WTC11 (cell line): Measurements from ENCODE around the gene NFRKB. TPM values are rescaled to one million over a fixed set of nuclear protein-coding genes. Genes with fewer than 3 reads are reported as not detected.
A peak's percentile ranks its signal among the peaks of the same experiment; 100 is the strongest.

Experiments
- ATAC-seq: fragments of 200-7000 bp; cut with Tn5 transposase; 2 replicates; pipeline ENCODE4 v1.10.0; 2021; ENCODE audit warnings: mild to moderate bottlenecking, moderate library complexity
- CTCF ChIA-PET: fragments of 300-600 bp; sonication (Branson Sonifier 250); formaldehyde crosslinking; loops from one replicate; lab custom pipeline; 2021; ENCODE audit warnings: antibody characterized with exemption; lab: Charles Lee
- POLR2A ChIA-PET: fragments of 350-600 bp; sonication (Branson Sonifier 250); formaldehyde crosslinking; loops from one replicate; lab custom pipeline; 2021; ENCODE audit warnings: antibody characterized with exemption; lab: Charles Lee
- DNase-seq: peaks from one replicate; pipeline ENCODE4 v3.0.0; 2021; ENCODE audit warnings: low spot score
- H3K27ac Mint-ChIP-seq: 2 replicates; pipeline ENCODE4 v1.8.0; 2021; ENCODE audit warnings: mixed read lengths
- H3K27me3 Mint-ChIP-seq: 2 replicates; pipeline ENCODE4 v1.8.0; 2021; ENCODE audit warnings: low read depth, mild to moderate bottlenecking, moderate library complexity, mixed read lengths
- H3K36me3 Mint-ChIP-seq: 2 replicates; pipeline ENCODE4 v1.8.0; 2021; ENCODE audit warnings: mixed read lengths
- H3K4me1 Mint-ChIP-seq: 2 replicates; pipeline ENCODE4 v1.8.0; 2022; ENCODE audit warnings: mixed read lengths
- H3K4me3 Mint-ChIP-seq: 2 replicates; pipeline ENCODE4 v1.8.0; 2021; ENCODE audit warnings: mild to moderate bottlenecking, moderate library complexity, mixed read lengths
- H3K9me3 Mint-ChIP-seq: 2 replicates; pipeline ENCODE4 v1.8.0; 2021; ENCODE audit warnings: mixed read lengths
- CBFB ChIP-seq: sonication (generic); formaldehyde crosslinking; IDR thresholded peaks from 2 replicates; pipeline ENCODE4 v1.8.1; 2022; ENCODE audit warnings: mild to moderate bottlenecking, low read depth, missing genetic modification reagents
- FOXJ3 ChIP-seq: sonication (generic); formaldehyde crosslinking; IDR thresholded peaks from 2 replicates; pipeline ENCODE4 v1.9.0; 2021; ENCODE audit warnings: missing genetic modification reagents, mild to moderate bottlenecking, borderline replicate concordance
- FOXK1 ChIP-seq: sonication (generic); formaldehyde crosslinking; IDR thresholded peaks from 2 replicates; pipeline ENCODE4 v1.8.0; 2022; ENCODE audit warnings: mild to moderate bottlenecking, moderate library complexity, missing genetic modification reagents
- HMGA2 ChIP-seq: fragments of 250-450 bp; sonication (Bioruptor Pico); IDR thresholded peaks from 2 replicates; pipeline ENCODE4 v1.4.0; 2021; ENCODE audit warnings: mild to moderate bottlenecking, moderate library complexity
- JAZF1 ChIP-seq: fragments of 250-450 bp; sonication (Bioruptor Pico); IDR thresholded peaks from 2 replicates; pipeline ENCODE4 v1.9.0; 2021; ENCODE audit warnings: moderate library complexity, mild to moderate bottlenecking, inconsistent platforms
- NFATC4 ChIP-seq: fragments of 250-450 bp; sonication (Bioruptor Pico); IDR thresholded peaks from 2 replicates; pipeline ENCODE4 v1.9.0; 2021; ENCODE audit warnings: mild to moderate bottlenecking
- NFE2L1 ChIP-seq: sonication (generic); formaldehyde crosslinking; IDR thresholded peaks from 2 replicates; pipeline ENCODE4 v1.8.1; 2023; ENCODE audit warnings: missing genetic modification reagents
- NR1H2 ChIP-seq: sonication (generic); formaldehyde crosslinking; IDR thresholded peaks from 2 replicates; pipeline ENCODE4 v1.9.0; 2021; ENCODE audit warnings: mild to moderate bottlenecking, moderate library complexity, missing genetic modification reagents
- OVOL2 ChIP-seq: fragments of 250-450 bp; sonication (Bioruptor Pico); IDR thresholded peaks from 2 replicates; pipeline ENCODE4 v1.9.0; 2021; ENCODE audit warnings: mild to moderate bottlenecking, borderline replicate concordance
- PRRX2 ChIP-seq: fragments of 250-450 bp; sonication (Bioruptor Pico); IDR thresholded peaks from 2 replicates; pipeline ENCODE4 v1.8.0; 2021; ENCODE audit warnings: mild to moderate bottlenecking
- SOX15 ChIP-seq: fragments of 250-450 bp; sonication (Bioruptor Pico); IDR thresholded peaks from 2 replicates; pipeline ENCODE4 v1.9.0; 2021; ENCODE audit warnings: mild to moderate bottlenecking
- SP1 ChIP-seq: sonication (generic); formaldehyde crosslinking; conservative IDR thresholded peaks from 2 replicates; pipeline ENCODE4 v1.8.1; 2022; ENCODE audit warnings: missing genetic modification reagents
- TCF7 ChIP-seq: sonication (generic); formaldehyde crosslinking; IDR thresholded peaks from 2 replicates; pipeline ENCODE4 v1.8.0; 2022; ENCODE audit warnings: mild to moderate bottlenecking, low read depth, missing genetic modification reagents, moderate library complexity
- TP53 ChIP-seq: sonication (generic); formaldehyde crosslinking; IDR thresholded peaks from 2 replicates; pipeline ENCODE4 v1.8.1; 2023; ENCODE audit warnings: mild to moderate bottlenecking, missing genetic modification reagents
- ZNF263 ChIP-seq: sonication (generic); formaldehyde crosslinking; IDR thresholded peaks from 2 replicates; pipeline ENCODE4 v1.8.1; 2022; ENCODE audit warnings: low read depth, mild to moderate bottlenecking, moderate library complexity, missing genetic modification reagents
- ZNF416 ChIP-seq: fragments of 250-450 bp; sonication (Bioruptor Pico); IDR thresholded peaks from 2 replicates; pipeline ENCODE4 v1.9.0; 2021; ENCODE audit warnings: mild to moderate bottlenecking, inconsistent platforms
- total RNA-seq: library from RNA; stranded (reverse); gene quantifications from 3 replicates; pipeline ENCODE4 v1.2.3, GENCODE V29; 2021
- TF ChIP-seq, protein P1 (sequence below): sonication (generic); formaldehyde crosslinking; IDR thresholded peaks from 2 replicates; pipeline ENCODE4 v1.8.0; 2023; ENCODE audit warnings: missing genetic modification reagents, mild to moderate bottlenecking, borderline replicate concordance
- TF ChIP-seq, protein P2 (sequence below): fragments of 250-450 bp; sonication (Bioruptor Pico); IDR thresholded peaks from 2 replicates; pipeline ENCODE4 v1.8.0; 2021; ENCODE audit warnings: mild to moderate bottlenecking
- TF ChIP-seq, protein P3 (sequence below): sonication (generic); formaldehyde crosslinking; IDR thresholded peaks from 2 replicates; pipeline ENCODE4 v1.8.1; 2023; ENCODE audit warnings: mild to moderate bottlenecking, missing genetic modification reagents, borderline replicate concordance
- TF ChIP-seq, protein P4 (sequence below): sonication (generic); formaldehyde crosslinking; IDR thresholded peaks from 2 replicates; pipeline ENCODE4 v1.8.0; 2022; ENCODE audit warnings: mild to moderate bottlenecking, missing genetic modification reagents
- TF ChIP-seq, protein P5 (sequence below): sonication (generic); formaldehyde crosslinking; IDR thresholded peaks from 2 replicates; pipeline ENCODE4 v1.8.1; 2023; ENCODE audit warnings: mild to moderate bottlenecking, missing genetic modification reagents, moderate library complexity

Gene NFRKB
- total RNA-seq, 1 experiment from 2014 or later: 30.7 TPM

DNA sequence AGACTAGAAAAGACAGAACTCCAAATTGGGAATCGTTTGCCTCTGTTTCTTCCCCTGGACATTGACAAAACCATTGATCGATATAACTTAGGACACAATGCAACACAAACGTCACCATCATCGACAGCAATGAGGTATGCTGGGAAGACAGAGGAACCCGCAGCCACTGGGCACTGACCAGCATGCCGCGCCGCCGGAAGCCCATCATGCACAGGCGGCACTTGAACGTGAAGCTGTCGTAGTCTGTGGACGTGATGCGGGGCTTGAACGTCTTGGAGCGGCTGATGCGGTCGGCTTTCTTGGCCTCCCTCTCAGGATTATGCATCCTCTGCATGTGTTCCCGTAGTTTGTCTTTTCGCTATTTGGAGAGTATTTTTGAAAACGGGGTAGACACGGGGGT is 23.0 kb upstream of the NFRKB start (continued):
- TF ChIP-seq CBFB (CRISPR knock-in tag) (no peak), OVOL2 (CRISPR knock-in tag) (no peak)

DNA sequence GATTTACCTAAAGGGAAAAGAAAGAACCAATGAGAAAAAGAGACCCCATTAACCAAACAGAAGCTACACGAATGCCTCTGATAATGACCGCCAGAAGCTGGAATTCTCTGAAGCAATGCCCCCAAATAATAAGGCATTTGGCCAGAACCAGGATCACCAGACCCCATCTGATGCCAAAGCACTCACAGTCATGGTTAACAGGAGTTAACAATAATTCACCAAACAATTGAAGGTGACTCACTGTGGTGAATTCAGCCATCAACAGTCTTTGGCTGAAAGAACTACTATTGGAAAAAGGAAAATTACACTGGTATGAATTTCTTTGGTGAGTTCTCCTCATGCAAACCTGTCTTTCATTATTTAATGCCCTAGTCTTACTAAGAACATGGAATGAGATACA is 21.9 kb upstream of the NFRKB start:
- H3K27me3 Mint-ChIP-seq: no peaks in the 10 kb centered on the region
- H3K4me3 Mint-ChIP-seq: no peak overlapping the region
- no peak overlapping the region for H3K27ac Mint-ChIP-seq
- TF ChIP-seq, protein P1, sequence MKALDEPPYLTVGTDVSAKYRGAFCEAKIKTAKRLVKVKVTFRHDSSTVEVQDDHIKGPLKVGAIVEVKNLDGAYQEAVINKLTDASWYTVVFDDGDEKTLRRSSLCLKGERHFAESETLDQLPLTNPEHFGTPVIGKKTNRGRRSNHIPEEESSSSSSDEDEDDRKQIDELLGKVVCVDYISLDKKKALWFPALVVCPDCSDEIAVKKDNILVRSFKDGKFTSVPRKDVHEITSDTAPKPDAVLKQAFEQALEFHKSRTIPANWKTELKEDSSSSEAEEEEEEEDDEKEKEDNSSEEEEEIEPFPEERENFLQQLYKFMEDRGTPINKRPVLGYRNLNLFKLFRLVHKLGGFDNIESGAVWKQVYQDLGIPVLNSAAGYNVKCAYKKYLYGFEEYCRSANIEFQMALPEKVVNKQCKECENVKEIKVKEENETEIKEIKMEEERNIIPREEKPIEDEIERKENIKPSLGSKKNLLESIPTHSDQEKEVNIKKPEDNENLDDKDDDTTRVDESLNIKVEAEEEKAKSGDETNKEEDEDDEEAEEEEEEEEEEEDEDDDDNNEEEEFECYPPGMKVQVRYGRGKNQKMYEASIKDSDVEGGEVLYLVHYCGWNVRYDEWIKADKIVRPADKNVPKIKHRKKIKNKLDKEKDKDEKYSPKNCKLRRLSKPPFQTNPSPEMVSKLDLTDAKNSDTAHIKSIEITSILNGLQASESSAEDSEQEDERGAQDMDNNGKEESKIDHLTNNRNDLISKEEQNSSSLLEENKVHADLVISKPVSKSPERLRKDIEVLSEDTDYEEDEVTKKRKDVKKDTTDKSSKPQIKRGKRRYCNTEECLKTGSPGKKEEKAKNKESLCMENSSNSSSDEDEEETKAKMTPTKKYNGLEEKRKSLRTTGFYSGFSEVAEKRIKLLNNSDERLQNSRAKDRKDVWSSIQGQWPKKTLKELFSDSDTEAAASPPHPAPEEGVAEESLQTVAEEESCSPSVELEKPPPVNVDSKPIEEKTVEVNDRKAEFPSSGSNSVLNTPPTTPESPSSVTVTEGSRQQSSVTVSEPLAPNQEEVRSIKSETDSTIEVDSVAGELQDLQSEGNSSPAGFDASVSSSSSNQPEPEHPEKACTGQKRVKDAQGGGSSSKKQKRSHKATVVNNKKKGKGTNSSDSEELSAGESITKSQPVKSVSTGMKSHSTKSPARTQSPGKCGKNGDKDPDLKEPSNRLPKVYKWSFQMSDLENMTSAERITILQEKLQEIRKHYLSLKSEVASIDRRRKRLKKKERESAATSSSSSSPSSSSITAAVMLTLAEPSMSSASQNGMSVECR (CRISPR knock-in tag): no peak
- TF ChIP-seq TCF7 (CRISPR knock-in tag) (no peak), ZNF263 (CRISPR knock-in tag) (no peak), PRRX2 (CRISPR knock-in tag) (no peak), JAZF1 (CRISPR knock-in tag) (no peak), HMGA2 (no peak), FOXJ3 (CRISPR knock-in tag) (no peak)
- H3K36me3 Mint-ChIP-seq: peaks cover 53% of the 10 kb centered on the region
- ChIA-PET POLR2A (no interaction called here), CTCF (no interaction called here)
- H3K4me1 Mint-ChIP-seq: no peaks in the 10 kb centered on the region
- ATAC-seq (no peak), DNase-seq (no peak)
- no peaks in the 10 kb centered on the region for H3K9me3 Mint-ChIP-seq

DNA sequence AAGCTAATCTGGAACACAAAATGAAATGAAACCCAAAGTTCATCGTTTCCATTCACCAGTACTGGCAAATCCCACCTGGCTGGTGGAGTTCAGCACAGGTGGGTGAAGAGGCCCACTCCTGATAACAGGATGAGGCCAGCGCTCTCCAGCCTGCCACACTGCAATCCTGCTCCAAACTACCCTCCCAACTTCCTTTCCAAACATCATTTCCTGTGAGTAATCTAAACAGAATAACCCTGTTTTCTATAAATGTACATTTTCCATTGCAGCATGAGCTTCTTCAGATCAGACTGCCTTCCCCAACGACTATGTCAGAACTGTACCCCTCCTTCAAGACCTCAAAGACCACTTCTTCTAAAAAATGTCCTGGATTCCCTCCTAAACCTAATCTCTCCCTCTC is 15.9 kb upstream of the NFRKB start:
- no peak for ATAC-seq
- Mint-ChIP-seq H3K4me1 (peaks cover 7% of the 10 kb centered on the region; the same call in 1 of the 2 replicates), H3K9me3 (no peaks in the 10 kb centered on the region), H3K27me3 (no peaks in the 10 kb centered on the region), H3K36me3 (peaks cover 55% of the 10 kb centered on the region), H3K27ac (peak overlapping the region; percentile 17; the same call in 1 of the 2 replicates), H3K4me3 (no peak overlapping the region)
- ChIA-PET POLR2A (no interaction called here), CTCF (no interaction called here)
- no peak for DNase-seq
- TF ChIP-seq SOX15: no peak
- TF ChIP-seq NFATC4 (CRISPR knock-in tag): no peak

DNA sequence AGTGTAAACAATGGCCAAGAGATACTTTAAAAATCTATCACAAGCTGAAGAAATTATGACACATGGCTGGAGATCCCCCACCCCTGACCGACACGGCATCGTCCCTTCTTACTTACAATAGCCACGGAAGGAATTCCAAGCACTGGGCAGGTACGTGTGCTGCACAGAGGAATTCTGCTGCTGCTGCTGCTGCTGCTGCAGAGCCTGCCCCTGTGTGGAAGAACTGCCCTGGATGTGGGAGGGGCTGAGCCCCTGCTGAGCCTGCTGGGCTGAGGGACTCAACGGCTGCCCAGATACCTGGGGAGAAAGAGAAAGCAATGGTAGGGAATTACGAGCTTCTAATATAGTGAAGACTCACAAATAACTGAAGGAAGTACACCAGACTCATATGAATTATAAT is 15.0 kb upstream of the NFRKB start:
- H3K4me1 Mint-ChIP-seq: peaks cover 7% of the 10 kb centered on the region; the same call in 1 of the 2 replicates
- peak; percentile 44 for DNase-seq
- ATAC-seq: peak; percentile 90
- no peaks in the 10 kb centered on the region for H3K9me3 Mint-ChIP-seq
- POLR2A ChIA-PET: no interaction called here
- no peaks in the 10 kb centered on the region for H3K27me3 Mint-ChIP-seq
- no peak overlapping the region for H3K4me3 Mint-ChIP-seq
- CTCF ChIA-PET: interaction anchor here (0.8 to 1.4 kb wide), 3 partner anchors 13 to 222 kb away, joined by 3 to 9 read pairs (median 4); no protein-coding TSS in a partner anchor
- no peak overlapping the region for H3K27ac Mint-ChIP-seq
- no peak for TF ChIP-seq NFE2L1 (CRISPR knock-in tag)
- TF ChIP-seq ZNF416 (CRISPR knock-in tag): no peak
- TF ChIP-seq SP1 (CRISPR knock-in tag): no peak
- TF ChIP-seq, protein P2, sequence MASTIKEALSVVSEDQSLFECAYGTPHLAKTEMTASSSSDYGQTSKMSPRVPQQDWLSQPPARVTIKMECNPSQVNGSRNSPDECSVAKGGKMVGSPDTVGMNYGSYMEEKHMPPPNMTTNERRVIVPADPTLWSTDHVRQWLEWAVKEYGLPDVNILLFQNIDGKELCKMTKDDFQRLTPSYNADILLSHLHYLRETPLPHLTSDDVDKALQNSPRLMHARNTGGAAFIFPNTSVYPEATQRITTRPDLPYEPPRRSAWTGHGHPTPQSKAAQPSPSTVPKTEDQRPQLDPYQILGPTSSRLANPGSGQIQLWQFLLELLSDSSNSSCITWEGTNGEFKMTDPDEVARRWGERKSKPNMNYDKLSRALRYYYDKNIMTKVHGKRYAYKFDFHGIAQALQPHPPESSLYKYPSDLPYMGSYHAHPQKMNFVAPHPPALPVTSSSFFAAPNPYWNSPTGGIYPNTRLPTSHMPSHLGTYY (CRISPR knock-in tag): no peak
- no peak for TF ChIP-seq NR1H2
- TF ChIP-seq, protein P3, sequence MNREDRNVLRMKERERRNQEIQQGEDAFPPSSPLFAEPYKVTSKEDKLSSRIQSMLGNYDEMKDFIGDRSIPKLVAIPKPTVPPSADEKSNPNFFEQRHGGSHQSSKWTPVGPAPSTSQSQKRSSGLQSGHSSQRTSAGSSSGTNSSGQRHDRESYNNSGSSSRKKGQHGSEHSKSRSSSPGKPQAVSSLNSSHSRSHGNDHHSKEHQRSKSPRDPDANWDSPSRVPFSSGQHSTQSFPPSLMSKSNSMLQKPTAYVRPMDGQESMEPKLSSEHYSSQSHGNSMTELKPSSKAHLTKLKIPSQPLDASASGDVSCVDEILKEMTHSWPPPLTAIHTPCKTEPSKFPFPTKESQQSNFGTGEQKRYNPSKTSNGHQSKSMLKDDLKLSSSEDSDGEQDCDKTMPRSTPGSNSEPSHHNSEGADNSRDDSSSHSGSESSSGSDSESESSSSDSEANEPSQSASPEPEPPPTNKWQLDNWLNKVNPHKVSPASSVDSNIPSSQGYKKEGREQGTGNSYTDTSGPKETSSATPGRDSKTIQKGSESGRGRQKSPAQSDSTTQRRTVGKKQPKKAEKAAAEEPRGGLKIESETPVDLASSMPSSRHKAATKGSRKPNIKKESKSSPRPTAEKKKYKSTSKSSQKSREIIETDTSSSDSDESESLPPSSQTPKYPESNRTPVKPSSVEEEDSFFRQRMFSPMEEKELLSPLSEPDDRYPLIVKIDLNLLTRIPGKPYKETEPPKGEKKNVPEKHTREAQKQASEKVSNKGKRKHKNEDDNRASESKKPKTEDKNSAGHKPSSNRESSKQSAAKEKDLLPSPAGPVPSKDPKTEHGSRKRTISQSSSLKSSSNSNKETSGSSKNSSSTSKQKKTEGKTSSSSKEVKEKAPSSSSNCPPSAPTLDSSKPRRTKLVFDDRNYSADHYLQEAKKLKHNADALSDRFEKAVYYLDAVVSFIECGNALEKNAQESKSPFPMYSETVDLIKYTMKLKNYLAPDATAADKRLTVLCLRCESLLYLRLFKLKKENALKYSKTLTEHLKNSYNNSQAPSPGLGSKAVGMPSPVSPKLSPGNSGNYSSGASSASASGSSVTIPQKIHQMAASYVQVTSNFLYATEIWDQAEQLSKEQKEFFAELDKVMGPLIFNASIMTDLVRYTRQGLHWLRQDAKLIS (CRISPR knock-in tag): no peak
- TF ChIP-seq FOXK1: no peak
- TF ChIP-seq TP53 (CRISPR knock-in tag): no peak
- TF ChIP-seq, protein P4, sequence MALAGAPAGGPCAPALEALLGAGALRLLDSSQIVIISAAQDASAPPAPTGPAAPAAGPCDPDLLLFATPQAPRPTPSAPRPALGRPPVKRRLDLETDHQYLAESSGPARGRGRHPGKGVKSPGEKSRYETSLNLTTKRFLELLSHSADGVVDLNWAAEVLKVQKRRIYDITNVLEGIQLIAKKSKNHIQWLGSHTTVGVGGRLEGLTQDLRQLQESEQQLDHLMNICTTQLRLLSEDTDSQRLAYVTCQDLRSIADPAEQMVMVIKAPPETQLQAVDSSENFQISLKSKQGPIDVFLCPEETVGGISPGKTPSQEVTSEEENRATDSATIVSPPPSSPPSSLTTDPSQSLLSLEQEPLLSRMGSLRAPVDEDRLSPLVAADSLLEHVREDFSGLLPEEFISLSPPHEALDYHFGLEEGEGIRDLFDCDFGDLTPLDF (CRISPR knock-in tag): no peak
- TF ChIP-seq, protein P5, sequence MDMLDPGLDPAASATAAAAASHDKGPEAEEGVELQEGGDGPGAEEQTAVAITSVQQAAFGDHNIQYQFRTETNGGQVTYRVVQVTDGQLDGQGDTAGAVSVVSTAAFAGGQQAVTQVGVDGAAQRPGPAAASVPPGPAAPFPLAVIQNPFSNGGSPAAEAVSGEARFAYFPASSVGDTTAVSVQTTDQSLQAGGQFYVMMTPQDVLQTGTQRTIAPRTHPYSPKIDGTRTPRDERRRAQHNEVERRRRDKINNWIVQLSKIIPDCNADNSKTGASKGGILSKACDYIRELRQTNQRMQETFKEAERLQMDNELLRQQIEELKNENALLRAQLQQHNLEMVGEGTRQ: no peak
- peaks cover 62% of the 10 kb centered on the region for H3K36me3 Mint-ChIP-seq
